Parathyroid adenoma (tissue), 2 donors: ENCODE data around the gene FETUB.
"Not testable (repeated sequence)": the region's sequence is repeated elsewhere in the genome, so short reads cannot be mapped to it uniquely, and the experiment has no call there.

Experiments
- H2AFZ ChIP-seq: fragments of 300-600 bp; sonication (generic); one replicate; pipeline ENCODE4 v1.7.0; 2017; ENCODE audit warnings: antibody characterized with exemption, mild to moderate bottlenecking
- H3K27ac ChIP-seq: fragments of 300-600 bp; sonication (generic); one replicate; pipeline ENCODE4 v1.7.0; 2017
- H3K27me3 ChIP-seq: fragments of 300-600 bp; sonication (generic); one replicate; pipeline ENCODE4 v1.7.0; 2017; ENCODE audit warnings: low read length; ENCODE audit not compliant: control insufficient read depth, insufficient read depth
- H3K36me3 ChIP-seq: fragments of 300-600 bp; sonication (generic); one replicate; pipeline ENCODE4 v1.7.0; 2017; ENCODE audit warnings: low read length; ENCODE audit not compliant: control insufficient read depth, insufficient read depth
- H3K4me1 ChIP-seq: fragments of 300-600 bp; sonication (generic); one replicate; pipeline ENCODE4 v1.7.0; 2017; ENCODE audit warnings: control low read depth
- H3K4me2 ChIP-seq: fragments of 300-600 bp; sonication (generic); one replicate; pipeline ENCODE4 v1.7.0; 2017; ENCODE audit warnings: low read length
- H3K4me3 ChIP-seq: fragments of 300-600 bp; sonication (generic); one replicate; pipeline ENCODE4 v1.7.0; 2017; ENCODE audit warnings: low read depth, low read length
- H3K79me2 ChIP-seq: fragments of 300-600 bp; sonication (generic); one replicate; pipeline ENCODE4 v1.7.0; 2017; ENCODE audit warnings: control low read depth
- H3K9ac ChIP-seq: fragments of 300-600 bp; sonication (generic); one replicate; pipeline ENCODE4 v1.7.0; 2017; ENCODE audit warnings: mild to moderate bottlenecking
- H3K9me3 ChIP-seq: fragments of 300-600 bp; sonication (generic); one replicate; pipeline ENCODE4 v1.7.0; 2017; ENCODE audit warnings: low read length; ENCODE audit not compliant: control insufficient read depth
- TF ChIP-seq, protein P1 (sequence below): fragments of 300-600 bp; sonication (generic); IDR thresholded peaks from one replicate; pipeline ENCODE4 v1.7.0; 2017; ENCODE audit warnings: antibody characterized with exemption, mild to moderate bottlenecking
- donor health status: primary hyperparathyroidism.

Gene FETUB

DNA sequence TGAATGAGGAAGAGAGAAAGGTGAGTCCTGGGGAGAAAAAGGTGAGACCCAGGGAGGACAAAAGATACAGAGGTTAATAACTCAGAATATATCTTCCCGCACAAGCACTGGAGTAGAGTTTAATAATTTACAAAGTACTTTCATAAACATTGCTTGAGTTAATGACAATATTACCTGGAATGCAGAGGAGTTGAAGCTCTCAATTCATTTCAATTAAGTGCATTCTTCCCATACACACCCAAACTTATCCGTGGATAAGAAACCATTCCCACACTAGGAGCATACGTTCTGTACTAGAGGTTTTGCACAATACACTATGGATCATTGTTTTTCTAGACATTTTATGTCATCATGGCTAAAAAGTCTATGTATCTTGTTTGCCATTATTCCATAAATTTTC lies 53.6 kb downstream of the FETUB start:
- TF ChIP-seq, protein P1, sequence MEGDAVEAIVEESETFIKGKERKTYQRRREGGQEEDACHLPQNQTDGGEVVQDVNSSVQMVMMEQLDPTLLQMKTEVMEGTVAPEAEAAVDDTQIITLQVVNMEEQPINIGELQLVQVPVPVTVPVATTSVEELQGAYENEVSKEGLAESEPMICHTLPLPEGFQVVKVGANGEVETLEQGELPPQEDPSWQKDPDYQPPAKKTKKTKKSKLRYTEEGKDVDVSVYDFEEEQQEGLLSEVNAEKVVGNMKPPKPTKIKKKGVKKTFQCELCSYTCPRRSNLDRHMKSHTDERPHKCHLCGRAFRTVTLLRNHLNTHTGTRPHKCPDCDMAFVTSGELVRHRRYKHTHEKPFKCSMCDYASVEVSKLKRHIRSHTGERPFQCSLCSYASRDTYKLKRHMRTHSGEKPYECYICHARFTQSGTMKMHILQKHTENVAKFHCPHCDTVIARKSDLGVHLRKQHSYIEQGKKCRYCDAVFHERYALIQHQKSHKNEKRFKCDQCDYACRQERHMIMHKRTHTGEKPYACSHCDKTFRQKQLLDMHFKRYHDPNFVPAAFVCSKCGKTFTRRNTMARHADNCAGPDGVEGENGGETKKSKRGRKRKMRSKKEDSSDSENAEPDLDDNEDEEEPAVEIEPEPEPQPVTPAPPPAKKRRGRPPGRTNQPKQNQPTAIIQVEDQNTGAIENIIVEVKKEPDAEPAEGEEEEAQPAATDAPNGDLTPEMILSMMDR = no peak
- Histone ChIP-seq H3K4me2 (no peak overlapping the region), H3K36me3 (no peaks in the 10 kb centered on the region), H3K27me3 (no peaks in the 10 kb centered on the region), H3K79me2 (no peaks in the 10 kb centered on the region), H3K27ac (no peak overlapping the region), H3K9ac (no peak overlapping the region), H3K4me1 (no peaks in the 10 kb centered on the region), H3K9me3 (no peaks in the 10 kb centered on the region), H3K4me3 (no peak overlapping the region), H2AFZ (no peak overlapping the region)

- H3K9ac ChIP-seq = no peak overlapping the region
- H3K4me3 ChIP-seq = no peak overlapping the region
- H3K9me3 ChIP-seq = no peaks in the 10 kb centered on the region
- H2AFZ ChIP-seq = no peak overlapping the region
- no peaks in the 10 kb centered on the region for H3K79me2 ChIP-seq
- no peak overlapping the region for H3K4me2 ChIP-seq
- no peaks in the 10 kb centered on the region for H3K27me3 ChIP-seq
- TF ChIP-seq, protein P1 = no peak
- H3K36me3 ChIP-seq = no peaks in the 10 kb centered on the region
- no peaks in the 10 kb centered on the region for H3K4me1 ChIP-seq
- H3K27ac ChIP-seq = no peak overlapping the region
Measured at GRCh38 chr3:186694288-186695032, 54.3 kb downstream of the FETUB start.

- Histone ChIP-seq H3K27ac (no peak overlapping the region), H2AFZ (no peak overlapping the region), H3K79me2 (no peaks in the 10 kb centered on the region), H3K4me2 (no peak overlapping the region), H3K36me3 (no peaks in the 10 kb centered on the region), H3K9me3 (no peaks in the 10 kb centered on the region), H3K4me3 (no peak overlapping the region), H3K4me1 (no peaks in the 10 kb centered on the region), H3K27me3 (no peaks in the 10 kb centered on the region), H3K9ac (no peak overlapping the region)
- TF ChIP-seq, protein P1 = no peak
Measured at GRCh38 chr3:186696522-186696921, 56.3 kb downstream of the FETUB start.

GRCh38 chr3:186697510-186697909 lies 57.3 kb downstream of the FETUB start:
- no peaks in the 10 kb centered on the region for H3K36me3 ChIP-seq
- H3K9me3 ChIP-seq = no peaks in the 10 kb centered on the region
- no peaks in the 10 kb centered on the region for H3K27me3 ChIP-seq
- TF ChIP-seq, protein P1 = no peak
- H3K4me1 ChIP-seq = no peaks in the 10 kb centered on the region
- no peak overlapping the region for H3K4me2 ChIP-seq
- H2AFZ ChIP-seq = no peak overlapping the region
- no peaks in the 10 kb centered on the region for H3K79me2 ChIP-seq
- no peak overlapping the region for H3K9ac ChIP-seq
- no peak overlapping the region for H3K27ac ChIP-seq
- H3K4me3 ChIP-seq = no peak overlapping the region

GRCh38 chr3:186700267-186700666 lies 60.1 kb downstream of the FETUB start:
- TF ChIP-seq, protein P1 = no peak

GRCh38 chr3:186702451-186702850 lies 62.3 kb downstream of the FETUB start:
- not testable (repeated sequence) for H3K4me1 ChIP-seq, H2AFZ ChIP-seq, H3K9me3 ChIP-seq, H3K27me3 ChIP-seq, H3K4me2 ChIP-seq, H3K79me2 ChIP-seq, H3K36me3 ChIP-seq, H3K4me3 ChIP-seq, H3K9ac ChIP-seq, H3K27ac ChIP-seq

More at GRCh38 chr3:186700267-186700666, 60.1 kb downstream of the FETUB start:
- no peaks in the 10 kb centered on the region for H3K36me3 ChIP-seq
- no peak overlapping the region for H3K9ac ChIP-seq
- H3K4me3 ChIP-seq = no peak overlapping the region
- no peak overlapping the region for H2AFZ ChIP-seq
- H3K27me3 ChIP-seq = no peaks in the 10 kb centered on the region
- no peak overlapping the region for H3K4me2 ChIP-seq
- H3K4me1 ChIP-seq = no peaks in the 10 kb centered on the region
- H3K79me2 ChIP-seq = no peaks in the 10 kb centered on the region
- no peaks in the 10 kb centered on the region for H3K9me3 ChIP-seq
- no peak overlapping the region for H3K27ac ChIP-seq
